Activated T-cell treated with anti-CD3 and anti-CD28 coated beads for 24 hours (primary cell): ENCODE data around the gene ADGRF1.

ENCODE experiments used
- DNase-seq: peaks from one replicate; pipeline ENCODE4 v3.0.0-alpha.2; 2020; ENCODE audit warnings: low read depth

The ADGRF1 gene

GRCh38 chr6:46979206-46979605 is 62.9 kb downstream of the ADGRF1 start:
- no peak for DNase-seq

- no peak for DNase-seq
Measured at GRCh38 chr6:46974786-46975185, 67.3 kb downstream of the ADGRF1 start.

DNA sequence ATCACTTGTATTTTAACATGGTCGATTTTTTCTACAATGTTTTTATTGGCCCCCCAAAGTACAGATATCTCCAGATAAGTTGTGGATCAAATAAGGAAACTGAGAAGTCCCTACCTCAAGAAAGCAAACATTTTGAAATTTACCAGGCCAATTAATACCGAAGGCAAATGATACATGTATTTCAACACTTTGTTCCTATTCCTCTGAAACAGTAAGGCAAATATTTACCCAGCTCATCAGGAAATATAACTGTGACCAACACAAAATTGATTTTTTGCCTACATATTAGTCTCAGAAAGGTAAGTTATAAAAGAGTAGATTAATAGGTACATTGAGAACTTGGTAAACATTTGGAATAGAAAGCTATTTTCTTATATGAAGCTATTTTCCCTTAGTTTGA is 69.1 kb downstream of the ADGRF1 start:
- DNase-seq = no peak

GRCh38 chr6:46972531-46972930 is 69.6 kb downstream of the ADGRF1 start:
- no peak for DNase-seq

DNA sequence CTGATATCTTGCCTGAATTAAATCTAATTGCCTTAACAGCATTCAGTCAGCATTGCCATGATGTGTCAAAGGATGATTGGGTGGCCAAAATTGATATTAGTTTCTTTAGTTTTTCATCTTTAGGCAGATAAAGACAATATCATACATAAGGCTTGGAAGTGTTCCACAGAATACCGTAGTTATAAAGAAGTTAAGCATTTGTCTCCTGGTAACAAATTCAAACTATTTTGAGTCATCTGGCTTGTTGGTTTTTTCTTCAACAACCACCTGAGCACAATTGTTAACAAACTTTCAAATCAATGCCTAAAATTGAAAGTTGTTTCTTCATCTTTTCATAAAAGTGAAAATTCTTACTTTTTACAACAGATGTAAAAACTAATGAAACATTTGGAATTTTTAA is 72.9 kb downstream of the ADGRF1 start:
- no peak for DNase-seq

- no peak for DNase-seq
Measured at GRCh38 chr6:46967826-46968349, 74.2 kb downstream of the ADGRF1 start.

DNA sequence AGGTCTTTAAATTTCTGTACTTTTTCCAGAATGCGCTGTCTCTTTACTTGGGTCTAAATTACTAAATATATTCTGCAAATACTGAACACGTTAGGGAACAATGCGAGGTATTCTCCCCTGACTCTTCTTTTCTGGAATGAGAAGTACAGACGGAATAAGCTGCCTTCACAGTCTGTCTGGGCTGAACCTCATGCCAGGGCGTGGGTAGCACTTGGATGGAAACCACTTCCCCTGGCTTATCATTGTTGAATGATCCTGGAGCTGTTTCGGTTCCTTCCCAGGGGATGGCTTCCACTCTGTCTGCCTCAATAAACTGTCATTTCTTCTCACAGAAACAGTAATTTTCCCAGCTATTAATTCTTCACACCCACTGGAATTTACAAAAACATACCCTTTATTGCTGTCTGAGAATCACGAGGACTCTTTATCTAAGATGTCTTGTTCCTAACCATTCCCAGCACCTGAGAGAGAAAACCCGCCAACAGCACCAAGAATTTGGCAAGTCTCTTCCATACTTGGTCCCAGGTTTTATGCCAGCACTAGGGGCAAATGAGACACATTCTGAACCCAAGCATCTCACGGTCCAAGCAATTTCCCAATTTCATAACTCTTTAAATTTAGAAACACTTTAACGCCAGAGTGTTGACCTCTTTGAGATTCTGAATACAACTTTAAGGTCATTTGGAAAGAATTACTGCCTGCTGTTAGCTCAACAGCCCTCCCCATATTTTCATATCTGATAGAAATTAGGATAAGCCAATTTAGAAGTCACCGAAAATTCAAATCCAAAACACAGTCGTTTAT is 77.2 kb downstream of the ADGRF1 start:
- DNase-seq = no peak

DNA sequence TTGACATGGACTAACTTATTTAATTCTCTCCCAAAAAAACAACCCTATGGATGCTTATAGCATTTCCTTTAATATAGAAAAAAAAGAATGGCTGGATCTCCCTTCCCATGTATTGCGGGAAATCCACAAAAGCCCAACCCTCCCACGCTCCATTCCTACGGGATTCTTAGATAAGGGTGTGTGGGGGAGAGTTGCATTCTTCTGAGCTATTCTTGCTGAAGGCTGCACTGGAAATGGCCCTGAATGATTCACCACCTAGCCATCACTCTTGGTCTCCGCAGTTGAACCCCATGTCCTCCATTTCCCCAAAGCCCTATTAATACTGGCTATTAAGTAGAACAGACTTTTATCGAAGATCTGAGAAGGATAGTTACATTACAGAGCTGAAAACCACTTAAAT is 78.5 kb downstream of the ADGRF1 start:
- no peak for DNase-seq

DNA sequence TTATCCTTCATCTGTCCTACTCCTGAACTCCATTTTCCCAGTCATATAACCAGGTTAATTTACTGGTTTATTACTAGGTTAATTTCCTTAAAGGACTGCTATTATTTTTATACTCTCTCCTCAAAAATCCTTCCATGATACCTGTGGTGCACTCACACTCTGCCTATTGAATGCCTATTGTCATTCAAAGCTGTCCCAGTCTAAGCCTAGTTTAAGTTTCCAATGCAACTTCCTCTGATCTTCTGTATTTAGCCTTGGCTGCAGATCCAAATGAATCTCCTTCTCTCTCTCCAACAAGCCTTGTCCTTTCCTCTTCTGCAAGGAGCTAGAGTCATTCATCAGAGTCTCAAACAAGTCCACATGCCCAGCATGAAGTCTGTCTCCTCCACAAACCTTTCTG is 79.1 kb downstream of the ADGRF1 start:
- DNase-seq = no peak

- no peak for DNase-seq
Measured at GRCh38 chr6:46961711-46962110, 80.4 kb downstream of the ADGRF1 start.

DNA sequence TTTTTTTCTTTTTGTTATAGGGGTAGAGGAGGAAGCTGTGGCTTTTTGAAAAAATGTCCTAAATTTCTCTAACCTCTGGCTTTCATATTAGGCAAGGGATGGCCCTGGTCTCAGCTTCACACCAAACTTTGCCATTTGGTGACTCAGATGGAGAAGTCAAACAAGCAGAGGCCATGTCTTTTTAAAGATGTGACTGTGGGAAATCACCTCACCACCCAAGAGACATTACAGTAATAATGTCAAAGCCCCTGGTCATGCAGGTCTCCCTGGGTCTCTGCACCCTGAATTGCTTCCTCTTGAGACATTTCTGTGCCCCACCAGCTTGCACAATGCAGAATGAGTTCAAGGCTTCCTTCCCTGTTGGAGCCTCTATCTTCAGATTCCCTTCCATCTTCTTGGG is 80.9 kb downstream of the ADGRF1 start:
- no peak for DNase-seq

DNA sequence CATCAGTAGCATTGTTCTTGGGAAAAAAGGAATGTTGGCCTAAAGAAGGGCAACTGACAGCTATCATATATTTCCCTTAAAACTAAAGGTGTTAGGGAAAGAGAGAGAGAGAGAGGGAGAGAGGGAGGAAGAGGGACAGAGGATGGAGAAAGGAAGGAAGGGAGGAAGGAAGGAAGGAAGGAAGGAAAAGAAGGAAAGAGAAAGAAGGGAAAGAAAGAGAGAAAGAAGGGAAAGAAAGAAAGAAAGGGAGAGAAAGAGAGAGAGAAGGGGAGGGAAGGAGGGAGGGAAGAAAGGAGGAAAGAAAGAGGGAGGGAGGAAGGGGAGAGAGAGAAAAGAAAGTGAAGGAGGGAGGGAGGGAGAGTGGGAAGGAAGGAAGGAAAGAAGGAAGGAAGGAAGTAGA is 82.7 kb downstream of the ADGRF1 start:
- no peak for DNase-seq

- DNase-seq = no peak
Measured at GRCh38 chr6:46956409-46956808, 85.7 kb downstream of the ADGRF1 start.

GRCh38 chr6:46954837-46955451 is 87.2 kb downstream of the ADGRF1 start:
- no peak for DNase-seq

DNA sequence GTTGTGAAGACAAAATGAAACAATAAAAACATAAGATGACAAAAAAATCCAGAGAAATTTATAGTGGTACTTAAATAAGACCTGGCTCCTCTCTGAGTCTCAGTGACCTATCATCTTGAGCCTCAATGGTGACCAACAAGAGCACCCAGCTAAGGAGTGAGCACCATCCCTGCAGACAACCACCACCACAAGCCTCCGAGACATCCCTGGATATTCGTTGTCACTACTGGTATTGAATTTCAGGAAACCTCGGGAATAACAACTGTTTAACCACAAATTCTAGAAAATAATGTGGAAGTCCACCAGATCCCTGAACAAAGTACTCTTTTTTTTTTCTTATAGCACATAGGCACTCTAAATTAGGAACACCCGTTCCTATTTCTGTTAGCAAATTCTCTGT is 88.2 kb downstream of the ADGRF1 start:
- DNase-seq = no peak

DNA sequence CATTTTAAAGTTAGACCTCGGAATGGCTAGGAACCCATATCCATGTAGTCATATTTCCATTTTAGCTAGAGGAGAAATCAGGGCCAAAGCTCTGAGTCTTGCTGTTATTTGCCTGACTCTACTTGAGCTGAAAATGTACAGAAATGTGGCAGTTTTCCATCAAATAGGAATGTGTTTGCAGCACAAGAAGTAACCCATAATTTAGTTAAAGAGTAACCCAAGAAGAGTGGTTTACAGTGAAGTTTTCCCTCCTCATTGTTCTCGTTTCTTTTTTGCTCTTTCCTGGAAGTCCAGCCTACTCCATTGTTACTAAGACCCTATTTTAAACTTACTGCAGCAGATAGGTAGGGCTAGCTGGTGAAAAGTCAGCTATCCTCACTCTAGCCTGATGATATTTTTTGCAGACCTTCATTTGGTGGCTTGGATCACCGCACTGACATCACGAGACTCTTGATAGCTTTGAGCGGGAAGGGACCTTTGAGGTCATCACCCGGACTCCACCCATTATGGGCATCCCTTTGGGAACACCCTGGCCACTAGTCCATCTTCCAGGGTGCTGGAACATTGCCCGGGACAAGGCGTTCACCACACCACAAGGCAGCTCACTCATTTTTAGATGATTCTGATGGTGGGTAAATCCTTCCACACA is 92.4 kb downstream of the ADGRF1 start:
- no peak for DNase-seq

- DNase-seq = no peak
Measured at GRCh38 chr6:46948699-46949098, 93.4 kb downstream of the ADGRF1 start.
